Right lung (tissue), 5 donors: ENCODE results near the gene MRPS35. TPM values are rescaled to one million over a fixed set of nuclear protein-coding genes. Genes with fewer than 3 reads are reported as not detected.
A peak's percentile ranks its signal among the peaks of the same experiment; 100 is the strongest.

Source experiments
- DNase-seq, 2 donors: peaks; one replicate each; pipeline ENCODE4 v3.0.0-alpha.2; 2013
- polyA plus RNA-seq, 5 donors: library from polyadenylated mRNA; unstranded; fragments of 120-200 nt; gene quantifications; one replicate each; pipeline versions ENCODE4 v1.2.1 to v1.2.3, GENCODE V29; 2013; ENCODE audit warnings: inconsistent platforms in 1 of 5, low replicate concordance in 1 of 5; ENCODE audit not compliant: insufficient read length in 5 of 5, insufficient read depth in 1 of 5

MRPS35 gene
- polyA plus RNA-seq, 5 donors: 49.0 to 65.7 (median 54.8) TPM

DNA sequence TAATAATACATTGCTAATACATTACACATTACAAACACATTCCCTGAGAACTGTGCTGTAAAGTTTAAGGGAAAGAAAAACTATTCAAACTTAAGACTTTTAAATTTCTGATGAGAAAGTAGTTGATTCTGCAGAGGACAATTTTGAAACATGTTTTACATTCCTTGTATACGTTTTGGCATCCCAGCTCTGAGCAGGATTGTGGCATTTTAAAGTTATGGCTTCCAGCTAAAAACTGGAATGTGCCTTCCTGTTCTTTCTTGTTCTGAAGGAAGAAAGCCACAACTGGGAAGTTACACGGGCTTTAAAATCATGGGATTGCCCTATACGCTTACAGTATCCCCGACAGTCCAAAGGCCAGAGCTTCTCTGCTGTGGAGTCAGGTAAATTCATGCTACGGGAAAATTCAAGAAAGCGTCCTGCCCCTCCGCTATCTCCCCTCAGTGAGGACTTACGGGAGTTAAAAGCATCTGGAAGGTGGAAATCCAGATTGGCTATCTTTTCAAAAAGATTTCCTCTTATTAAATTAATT is 58.6 kb downstream of the MRPS35 start:
- DNase-seq: no peak

DNA sequence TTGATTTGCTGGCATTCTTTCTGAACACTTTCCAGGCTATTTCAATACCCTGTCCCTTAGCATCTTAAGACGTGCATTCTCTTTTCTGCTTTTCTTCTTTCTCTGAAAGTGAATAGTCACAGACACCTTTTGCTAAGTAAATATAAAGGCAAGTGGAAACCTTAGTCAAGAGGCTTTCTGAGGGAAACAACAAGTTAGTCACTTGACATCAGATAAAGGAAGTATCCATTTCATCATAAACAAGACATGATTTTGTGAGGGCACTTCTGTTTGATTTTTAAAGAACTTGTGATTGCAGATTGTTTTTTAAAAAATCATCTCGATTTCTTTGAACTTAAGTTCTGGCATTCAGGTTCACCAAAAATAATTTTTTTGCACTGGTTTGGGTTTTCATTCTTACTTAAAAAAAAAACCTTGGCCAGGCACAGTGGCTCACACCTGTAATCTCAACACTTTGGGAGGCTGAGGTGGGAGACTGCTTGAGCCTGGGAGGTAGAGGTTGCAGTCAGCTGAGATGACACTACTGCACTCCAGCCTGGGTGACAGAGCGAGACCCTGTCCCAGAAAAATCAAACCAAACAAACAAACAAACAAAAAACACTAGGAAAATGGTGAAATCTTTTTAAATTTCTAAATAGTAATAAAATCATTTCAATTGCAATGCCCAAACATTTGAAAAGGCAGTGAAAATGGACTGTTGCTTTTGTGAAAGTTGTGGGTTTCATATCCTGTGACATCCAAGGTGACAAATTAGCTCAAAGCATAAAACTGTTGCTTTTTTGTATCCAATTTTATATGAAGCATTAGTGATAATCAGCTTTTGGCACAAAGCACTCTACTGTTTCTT is 61.1 kb downstream of the MRPS35 start:
- DNase-seq: no peak

DNA sequence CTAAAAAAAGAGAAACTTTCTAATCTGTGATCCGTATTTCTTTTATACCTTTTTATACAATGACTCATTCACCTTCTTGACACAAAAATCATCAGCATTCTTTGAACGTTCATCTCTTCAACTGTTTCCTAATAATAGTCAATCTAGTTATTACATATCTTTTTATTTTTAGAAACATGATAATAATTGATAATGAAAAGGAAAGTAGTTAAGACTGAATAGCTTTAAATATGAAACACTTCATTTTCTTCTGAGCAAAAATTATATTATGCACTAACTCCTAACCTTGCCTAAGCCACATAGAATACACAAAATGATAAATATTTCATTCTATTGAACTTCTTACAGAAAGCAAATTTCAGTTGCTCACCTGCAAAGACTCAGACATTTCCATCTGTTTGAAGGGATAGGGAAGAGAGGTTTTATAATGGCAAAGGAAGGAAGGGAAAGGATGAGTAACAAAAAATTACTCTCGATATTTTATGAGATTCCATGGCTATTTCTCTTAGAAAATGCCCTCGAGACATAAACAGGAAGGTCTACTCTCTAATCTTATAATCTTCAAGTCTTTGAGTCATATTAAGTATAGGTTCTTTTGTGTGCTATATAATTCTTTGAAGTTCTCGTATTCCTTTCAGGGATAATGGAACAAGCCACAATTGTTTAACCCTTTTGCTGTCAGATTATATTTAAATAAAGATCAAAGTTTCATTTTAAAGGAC is 61.9 kb downstream of the MRPS35 start:
- no peak for DNase-seq

DNA sequence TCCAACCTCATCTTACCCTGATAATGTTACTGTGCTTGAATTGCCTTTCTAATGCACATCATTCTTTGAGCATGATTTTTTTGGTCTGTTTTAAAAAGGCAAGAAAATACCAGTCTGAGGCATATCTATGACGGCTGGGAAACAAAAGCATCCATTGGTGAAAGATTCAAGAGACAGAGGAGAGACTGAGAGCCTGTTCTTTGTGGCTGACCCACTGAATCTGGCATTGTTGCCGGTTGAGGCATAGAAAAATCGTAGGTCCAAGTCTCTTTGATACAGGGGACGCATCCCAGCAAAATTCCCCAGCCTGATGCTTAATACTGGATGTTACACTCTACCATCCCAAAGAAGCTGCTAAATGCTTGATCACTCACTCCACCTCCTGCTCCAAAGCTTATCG is 66.5 kb downstream of the MRPS35 start:
- no peak for DNase-seq

DNA sequence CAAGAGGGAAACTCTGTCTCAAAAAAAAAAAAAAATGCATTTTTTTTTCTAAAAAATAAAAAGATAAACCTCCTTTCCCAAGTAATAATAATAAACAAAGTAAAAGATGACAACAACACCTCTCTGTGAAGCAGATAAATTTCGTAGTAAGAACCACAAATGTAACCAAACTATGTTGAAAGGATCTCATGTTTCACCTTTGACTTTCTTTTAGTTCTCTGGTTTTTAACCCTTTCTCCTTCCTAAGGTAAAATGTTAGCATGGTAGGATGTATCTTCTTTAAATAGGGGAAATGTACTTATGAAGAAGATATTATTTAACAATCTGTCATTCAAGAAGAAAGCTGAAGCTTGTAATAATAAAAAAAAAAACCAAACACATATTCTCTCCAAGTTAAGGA is 67.6 kb downstream of the MRPS35 start:
- DNase-seq: no peak

DNA sequence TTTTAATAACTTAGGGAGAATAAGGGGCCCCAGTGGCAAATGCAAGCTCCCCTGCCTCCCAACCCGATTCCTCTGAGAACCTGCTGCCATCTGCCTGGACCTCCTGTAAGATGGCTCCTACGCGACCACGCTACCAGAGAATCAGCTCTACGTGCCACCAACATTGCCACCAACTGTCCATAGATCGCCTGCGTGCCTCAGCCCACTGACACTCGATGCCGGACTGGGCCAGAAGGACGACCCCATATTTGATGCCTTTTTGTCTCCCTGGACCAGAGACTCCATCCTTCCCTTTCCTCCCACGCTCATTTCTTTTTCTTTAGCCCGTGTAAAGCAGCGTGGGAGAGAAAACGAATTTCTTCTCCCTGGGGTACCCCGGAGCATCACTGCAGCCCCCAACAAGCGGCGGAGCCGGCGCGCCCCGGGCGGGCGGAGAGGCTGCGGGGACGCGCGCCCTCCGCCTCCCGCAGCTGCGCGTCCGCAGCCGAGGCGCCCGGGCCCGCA is 68.8 kb downstream of the MRPS35 start:
- DNase-seq: no peak

DNA sequence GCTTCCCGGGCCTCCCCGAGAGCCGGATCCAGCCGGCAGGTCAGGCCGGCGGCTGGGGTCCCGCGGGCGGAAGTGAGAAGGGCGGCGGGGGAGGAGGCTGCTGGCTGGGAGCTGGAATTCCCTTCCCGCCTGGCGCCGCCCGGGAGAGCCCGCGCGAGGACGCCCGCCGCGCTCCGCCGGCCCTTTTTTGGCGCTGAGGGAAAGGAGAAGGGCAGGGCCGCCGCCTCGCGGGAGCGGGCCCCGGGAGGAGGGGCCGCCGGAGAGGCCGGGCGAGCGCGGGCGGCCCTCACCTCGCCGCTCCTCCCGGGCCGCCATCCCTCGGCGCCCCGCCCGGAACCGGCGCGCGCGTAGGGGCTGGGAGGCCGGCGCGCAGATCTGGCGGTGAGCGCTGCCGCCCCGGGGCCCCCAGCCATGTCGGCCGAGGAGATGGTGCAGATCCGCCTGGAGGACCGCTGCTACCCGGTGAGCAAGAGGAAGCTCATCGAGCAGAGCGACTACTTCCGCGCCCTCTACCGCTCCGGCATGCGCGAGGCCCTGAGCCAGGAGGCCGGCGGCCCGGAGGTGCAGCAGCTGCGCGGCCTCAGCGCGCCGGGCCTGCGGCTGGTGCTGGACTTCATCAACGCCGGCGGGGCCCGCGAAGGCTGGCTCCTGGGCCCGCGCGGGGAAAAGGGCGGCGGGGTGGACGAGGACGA is 69.4 kb downstream of the MRPS35 start, which contains the start of the genes KLHL42 and MANSC4:
KLHL42 (plus strand) TSS at position 314 of the 692 bp plus-strand sequence; CDS start at position 412, 98 bp downstream.
MANSC4 (minus strand) TSS at position 317 of the 692 bp plus-strand sequence. CDS start 8,960 bp downstream, outside the sequence.
- DNase-seq: peak; percentile 76 to 77

DNA sequence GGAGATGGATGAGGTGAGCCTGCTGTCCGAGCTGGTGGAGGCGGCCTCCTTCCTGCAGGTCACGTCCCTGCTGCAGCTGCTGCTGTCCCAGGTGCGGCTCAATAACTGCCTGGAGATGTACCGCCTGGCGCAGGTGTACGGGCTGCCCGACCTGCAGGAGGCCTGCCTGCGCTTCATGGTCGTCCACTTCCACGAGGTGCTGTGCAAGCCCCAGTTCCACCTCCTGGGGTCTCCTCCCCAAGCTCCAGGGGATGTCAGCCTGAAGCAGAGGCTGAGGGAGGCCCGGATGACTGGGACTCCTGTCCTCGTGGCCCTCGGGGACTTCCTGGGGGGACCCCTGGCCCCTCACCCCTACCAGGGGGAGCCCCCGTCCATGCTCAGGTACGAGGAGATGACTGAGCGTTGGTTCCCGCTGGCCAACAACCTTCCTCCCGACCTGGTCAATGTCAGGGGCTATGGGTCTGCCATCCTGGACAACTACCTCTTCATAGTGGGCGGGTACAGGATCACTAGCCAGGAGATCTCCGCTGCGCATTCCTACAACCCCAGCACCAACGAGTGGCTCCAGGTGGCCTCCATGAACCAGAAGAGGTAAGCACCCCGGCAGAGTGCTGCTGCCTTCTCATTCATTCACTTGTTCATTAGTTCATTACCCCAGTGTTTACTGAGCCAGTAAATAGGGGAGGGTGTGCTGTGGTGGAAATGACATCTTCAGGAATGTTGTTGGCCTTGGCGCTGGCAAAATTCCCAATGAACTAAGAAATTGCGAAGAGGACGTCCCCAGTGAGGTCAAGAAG is 70.2 kb downstream of the MRPS35 start:
- peak in 1 of 2 donors; percentile 33 for DNase-seq

DNA sequence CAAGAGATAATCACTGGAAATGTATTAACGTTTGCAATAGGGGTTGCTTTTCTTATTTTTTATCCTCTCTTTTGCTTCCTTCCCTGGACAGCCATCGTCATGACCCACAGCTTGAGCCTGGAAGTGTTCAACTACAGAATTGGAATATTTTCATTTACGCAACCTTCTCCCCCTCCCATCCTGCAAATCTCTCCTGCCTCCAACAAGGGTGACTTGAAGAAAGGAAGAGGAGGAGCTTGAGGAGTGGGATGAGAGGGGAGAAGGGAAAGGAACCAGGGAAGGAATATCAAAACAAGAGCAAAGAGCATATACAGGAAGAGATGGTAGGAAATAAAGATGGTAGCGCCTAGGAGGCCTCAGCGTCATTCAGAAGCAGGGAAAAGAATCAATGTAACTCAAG is 71.0 kb downstream of the MRPS35 start:
- peak; percentile 39 to 50 for DNase-seq

DNA sequence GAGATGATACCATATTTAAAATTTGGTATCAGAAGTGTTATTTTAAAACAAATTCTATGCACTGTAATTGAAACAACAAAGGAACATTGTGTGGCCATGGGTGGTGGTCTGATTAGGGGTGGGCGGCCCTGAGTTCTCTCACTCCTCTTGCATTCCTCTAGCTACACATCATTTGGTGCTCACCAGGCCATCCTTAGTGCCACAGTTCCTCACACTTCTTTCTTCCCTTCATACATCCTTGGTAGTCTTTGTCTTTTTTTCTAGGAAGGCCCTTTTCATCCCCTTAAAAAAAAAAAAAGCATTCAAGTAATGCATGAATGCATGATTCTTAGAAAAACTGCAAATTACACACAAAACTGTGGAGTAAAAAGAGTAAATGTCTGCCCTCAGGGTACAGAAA is 71.8 kb downstream of the MRPS35 start:
- no peak for DNase-seq

DNA sequence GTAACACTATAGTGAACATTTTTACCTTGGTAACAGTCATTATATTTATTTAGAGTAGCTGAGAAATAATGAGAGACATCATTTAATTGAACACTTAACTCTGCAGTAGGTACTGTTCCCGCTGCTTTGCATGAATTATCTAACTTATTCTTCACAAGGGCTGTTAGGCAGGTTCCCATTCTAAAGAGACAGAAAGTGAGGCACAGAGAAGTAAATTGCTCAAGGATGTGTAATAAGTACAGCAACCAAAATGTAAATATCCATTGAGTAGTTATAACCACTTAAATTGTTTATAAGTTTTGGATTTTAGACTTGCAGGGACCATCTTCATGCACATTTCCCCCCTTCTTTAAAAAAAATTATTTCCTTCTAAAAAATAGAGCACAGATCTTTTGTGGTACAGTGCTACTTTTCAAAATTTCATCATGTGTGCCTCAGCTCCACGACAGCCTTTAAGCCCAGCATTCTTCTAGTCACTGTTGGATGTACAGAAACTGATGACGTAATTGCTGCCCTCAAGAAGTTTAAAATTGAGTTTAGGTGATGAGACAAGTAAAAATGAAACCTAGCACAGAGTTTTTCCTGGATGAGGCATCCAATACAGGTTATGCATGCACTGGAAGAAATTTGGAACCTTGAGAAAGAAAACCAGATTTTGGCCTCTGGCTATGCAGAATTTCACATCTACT is 75.4 kb downstream of the MRPS35 start:
- no peak for DNase-seq

DNA sequence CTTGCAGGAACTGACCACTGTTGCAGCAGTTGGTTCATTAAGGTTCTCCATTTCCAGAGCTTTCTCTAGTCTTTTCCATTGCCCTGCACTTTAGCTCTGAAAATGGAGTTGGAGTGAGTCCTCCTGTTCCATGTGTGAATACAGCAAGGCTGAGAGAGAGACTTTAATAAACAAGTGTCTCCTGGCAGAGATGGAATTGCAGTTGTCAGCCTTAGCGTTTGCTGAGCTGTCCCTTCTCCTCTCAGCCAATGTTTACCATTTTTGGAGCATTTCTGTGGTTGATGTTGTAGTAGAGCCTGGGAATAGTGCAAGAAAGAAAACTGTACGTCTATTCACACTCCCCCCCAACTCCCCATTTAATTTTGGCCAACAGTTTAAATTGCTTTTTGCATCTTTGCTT is 76.9 kb downstream of the MRPS35 start:
- no peak for DNase-seq

DNA sequence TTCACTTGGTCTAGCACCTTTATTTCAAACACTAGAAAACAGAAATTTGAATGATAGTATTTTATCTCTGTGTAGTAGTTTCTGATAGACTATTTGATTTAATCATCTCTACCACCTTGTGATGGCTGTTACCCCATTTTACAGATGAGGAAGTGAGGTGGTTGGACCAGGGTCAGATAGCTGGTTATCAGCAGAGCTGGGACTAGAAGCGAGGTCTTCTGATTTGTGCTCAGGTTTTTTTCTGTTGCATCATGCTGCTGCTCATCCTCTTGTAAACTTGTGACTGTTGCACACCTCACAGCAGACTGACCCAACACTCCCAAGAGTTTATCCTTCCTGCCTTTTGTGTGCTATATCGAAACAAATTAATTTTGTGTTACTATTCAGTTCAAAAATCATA is 79.5 kb downstream of the MRPS35 start:
- DNase-seq: no peak

DNA sequence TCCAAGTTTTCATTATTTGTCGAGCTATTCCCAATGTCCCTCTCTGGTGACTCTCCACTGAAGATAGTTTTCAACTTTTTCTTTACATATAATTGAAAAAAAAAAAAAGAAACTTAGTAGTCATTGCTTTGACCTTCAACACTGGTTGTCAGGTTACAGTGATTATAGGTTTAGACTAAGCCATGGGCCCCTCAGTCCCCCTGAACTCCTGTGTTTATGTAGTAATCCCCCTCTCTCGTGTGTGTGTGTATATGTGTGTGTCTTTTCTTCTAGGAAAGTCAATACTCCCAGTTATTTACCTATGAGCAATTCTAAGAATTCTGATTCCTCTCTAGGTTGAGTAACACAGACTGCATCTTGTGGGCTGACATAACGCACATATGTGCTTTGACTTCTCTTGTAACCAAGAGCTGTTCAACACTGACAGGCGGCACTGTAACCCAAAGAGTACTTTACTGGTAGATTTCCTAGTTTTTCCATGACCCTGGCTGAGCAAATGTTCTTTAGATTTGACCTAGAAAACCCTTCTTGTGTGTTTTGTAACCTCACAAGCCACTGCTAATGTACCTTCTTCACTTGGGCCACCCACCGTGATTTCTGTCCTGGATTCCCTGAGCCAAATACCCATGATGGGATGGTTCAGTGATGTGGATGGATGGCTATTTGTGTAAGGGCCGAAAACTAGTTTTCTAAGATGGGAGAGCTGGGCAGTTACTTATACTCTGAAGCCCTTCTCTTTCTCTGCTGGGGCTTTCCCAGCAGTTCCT is 84.4 kb downstream of the MRPS35 start:
- no peak for DNase-seq

DNA sequence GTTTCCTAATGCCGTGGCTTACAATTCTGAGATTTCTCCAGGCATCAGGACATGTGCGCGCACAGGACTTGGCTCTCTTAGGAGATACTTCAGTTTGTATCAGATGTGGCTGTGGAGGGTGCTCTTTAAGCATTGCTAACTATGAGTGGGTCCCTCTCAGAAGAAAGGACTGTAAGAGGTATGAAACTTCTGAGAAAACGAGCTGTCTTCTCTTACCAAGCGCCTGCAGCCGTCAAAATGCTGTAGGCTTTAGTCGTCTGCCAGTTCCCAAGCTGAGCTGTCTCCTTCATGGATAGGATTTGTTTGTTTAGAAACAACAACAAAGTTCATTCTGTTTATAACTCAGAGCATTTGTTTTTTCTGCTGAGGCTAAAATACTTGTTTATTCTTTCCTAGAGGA is 85.5 kb downstream of the MRPS35 start:
- DNase-seq: peak in 1 of 2 donors; percentile 25

DNA sequence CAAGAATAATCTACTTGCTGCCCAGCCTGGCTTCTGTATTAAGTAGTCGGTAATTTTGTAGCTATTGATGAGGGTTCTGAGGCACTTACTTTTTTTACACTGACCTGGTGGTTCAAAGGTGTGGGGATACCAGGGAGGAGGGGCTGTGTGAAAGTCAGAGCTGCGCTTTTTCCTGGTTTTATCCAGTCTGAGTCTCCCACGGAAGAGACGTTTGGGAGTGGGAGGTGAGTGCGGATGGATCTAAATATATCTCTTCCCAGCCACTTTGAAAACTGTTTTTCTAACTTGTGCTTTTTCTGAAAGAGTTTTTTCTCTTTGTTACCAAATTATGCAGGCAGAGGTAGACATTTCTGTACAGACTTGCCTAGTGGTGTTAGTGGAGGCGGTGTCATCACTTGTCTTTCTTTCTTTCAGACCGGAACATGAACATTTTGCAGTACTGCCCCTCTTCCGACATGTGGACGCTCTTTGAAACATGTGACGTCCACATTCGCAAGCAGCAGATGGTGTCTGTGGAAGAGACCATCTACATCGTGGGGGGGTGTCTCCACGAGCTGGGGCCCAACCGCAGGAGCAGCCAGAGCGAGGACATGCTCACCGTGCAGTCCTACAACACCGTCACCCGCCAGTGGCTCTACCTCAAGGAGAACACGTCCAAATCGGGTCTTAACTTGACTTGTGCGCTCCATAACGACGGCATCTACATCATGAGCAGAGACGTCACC is 86.8 kb downstream of the MRPS35 start:
- DNase-seq: no peak

DNA sequence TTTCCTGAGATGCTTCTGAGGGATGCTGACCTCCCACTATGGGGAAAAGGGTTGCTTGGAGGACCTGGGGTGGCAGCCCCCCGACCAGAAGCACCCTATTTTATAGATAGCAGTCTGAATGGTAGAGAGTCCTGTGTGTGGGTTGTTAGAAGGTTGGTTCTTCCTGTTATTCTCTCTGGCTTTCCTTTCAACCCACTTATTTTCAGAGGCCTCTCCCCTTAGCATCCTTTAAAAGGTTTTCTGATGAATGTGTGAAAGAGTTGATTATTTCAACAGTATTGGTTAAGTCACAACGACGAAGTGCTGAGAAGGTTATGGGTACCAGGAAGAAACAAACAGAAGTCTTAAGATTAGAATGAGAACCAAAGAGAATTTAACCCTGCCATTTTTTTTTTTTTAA is 90.2 kb downstream of the MRPS35 start:
- no peak for DNase-seq

DNA sequence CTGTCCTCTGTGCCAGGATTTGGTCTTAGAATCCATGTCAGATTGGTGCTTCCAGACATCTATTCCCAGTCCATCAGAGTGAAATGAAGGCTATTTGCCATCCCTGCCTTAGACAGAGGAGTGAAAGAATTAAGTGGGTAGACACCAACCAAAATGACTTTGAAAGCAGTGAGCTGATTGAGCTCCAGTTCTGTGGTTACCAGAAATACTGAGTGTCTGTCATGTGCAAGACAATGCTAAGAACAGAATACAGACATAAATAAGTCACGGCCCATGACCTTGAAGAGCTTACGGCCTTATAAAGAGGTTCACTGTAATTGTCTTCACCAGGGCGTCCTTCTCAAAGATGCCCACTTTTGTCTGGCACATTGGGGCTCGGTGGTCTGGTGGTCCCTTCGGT is 91.0 kb downstream of the MRPS35 start:
- no peak for DNase-seq

DNA sequence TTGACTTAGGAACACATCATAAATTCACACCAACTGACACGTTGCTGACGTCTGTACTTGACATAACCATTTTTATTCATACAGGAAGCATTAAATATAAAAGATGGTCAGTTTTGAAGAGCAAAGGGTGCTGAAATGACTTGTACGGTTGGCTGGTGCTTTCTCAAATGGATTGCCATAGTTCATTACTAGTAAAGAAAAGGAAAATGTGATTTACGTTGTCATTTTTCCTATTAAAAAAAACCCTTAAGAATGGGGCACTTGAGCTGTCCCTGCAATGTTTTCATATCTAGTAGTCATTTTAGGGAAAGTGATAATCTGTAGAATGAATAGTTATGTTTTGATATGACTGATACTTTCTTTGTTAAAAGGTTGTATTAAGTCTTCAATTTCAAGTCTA is 91.9 kb downstream of the MRPS35 start:
- no peak for DNase-seq
